Brain microvascular endothelial cell (primary cell): ENCODE measurements around the gene SRP14.
A peak's percentile ranks its signal among the peaks of the same experiment; 100 is the strongest.

Experiments
- DNase-seq: peaks from one replicate; pipeline ENCODE4 v3.0.0-alpha.2; 2020
- H3K27ac ChIP-seq: fragments of 250-450 bp; sonication (Bioruptor Pico); 2 replicates; pipeline ENCODE4 v1.5.1; 2020; ENCODE audit warnings: mild to moderate bottlenecking, moderate library complexity
- H3K27me3 ChIP-seq: fragments of 250-450 bp; sonication (Bioruptor Pico); replicated peaks from 2 replicates; pipeline ENCODE4 v1.5.1; 2020; ENCODE audit warnings: mild to moderate bottlenecking
- H3K36me3 ChIP-seq: fragments of 250-450 bp; sonication (Bioruptor Pico); replicated peaks from 2 replicates; pipeline ENCODE4 v1.5.1; 2020; ENCODE audit warnings: mild to moderate bottlenecking
- H3K4me3 ChIP-seq: 2 replicates; pipeline ENCODE4 v1.5.1; 2011; ENCODE audit warnings: low read depth, mild to moderate bottlenecking, control low read depth, low read length, moderate library complexity
- in situ Hi-C: cut with HindIII; loops from 2 replicates; pipeline ENCODE4 v1.10.0; 2017; ENCODE audit warnings: low sequenced_read_pairs, low pct_ligation_motif_present
- TF ChIP-seq, protein P1 (sequence below): IDR thresholded peaks from 2 replicates; pipeline ENCODE4 v1.5.1; 2011; ENCODE audit warnings: low read depth, mild to moderate bottlenecking, moderate library complexity, low read length, control low read depth, inconsistent platforms; ENCODE audit errors: missing control alignments

Gene SRP14

DNA sequence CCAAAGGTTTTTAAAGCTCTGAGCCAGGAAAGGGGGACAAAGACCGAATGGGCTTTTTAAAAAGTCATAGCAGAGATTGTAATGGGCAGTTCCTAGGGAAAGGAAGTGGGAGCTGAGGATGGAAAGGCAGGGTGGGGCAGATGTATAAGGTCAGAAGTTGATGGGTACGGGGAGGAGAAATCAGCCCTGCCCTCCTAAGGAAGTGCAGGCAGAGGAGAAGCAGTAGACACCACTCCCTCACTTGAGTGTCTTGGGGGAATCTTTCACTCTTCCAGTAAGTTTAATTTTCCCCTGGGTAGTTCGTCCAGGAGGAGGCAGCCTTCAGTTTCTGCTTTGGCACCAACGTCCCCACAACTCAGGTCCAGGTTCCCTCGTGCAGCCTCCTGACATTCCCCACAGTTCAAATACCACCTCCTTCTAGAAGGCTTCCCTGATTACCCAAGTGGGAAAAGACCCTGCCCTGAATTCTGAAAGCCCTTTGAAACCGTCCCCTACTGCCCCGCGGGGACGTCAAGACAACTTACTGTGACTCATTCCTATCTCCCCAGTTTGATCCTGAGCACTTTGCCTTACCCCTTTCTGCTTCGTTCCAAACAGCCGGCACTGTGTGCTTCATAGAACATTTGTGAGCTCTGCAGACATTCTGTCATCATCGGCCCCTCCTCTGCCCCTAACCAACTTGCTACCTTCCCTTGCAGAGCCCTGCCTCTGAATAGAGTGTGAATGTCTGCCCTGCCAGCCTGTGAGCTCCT, 14.3 kb upstream of the SRP14 start:
- Histone ChIP-seq H3K36me3 (no peaks in the 10 kb centered on the region), H3K4me3 (no peak overlapping the region), H3K27ac (no peak overlapping the region), H3K27me3 (no peaks in the 10 kb centered on the region)
- TF ChIP-seq, protein P1, sequence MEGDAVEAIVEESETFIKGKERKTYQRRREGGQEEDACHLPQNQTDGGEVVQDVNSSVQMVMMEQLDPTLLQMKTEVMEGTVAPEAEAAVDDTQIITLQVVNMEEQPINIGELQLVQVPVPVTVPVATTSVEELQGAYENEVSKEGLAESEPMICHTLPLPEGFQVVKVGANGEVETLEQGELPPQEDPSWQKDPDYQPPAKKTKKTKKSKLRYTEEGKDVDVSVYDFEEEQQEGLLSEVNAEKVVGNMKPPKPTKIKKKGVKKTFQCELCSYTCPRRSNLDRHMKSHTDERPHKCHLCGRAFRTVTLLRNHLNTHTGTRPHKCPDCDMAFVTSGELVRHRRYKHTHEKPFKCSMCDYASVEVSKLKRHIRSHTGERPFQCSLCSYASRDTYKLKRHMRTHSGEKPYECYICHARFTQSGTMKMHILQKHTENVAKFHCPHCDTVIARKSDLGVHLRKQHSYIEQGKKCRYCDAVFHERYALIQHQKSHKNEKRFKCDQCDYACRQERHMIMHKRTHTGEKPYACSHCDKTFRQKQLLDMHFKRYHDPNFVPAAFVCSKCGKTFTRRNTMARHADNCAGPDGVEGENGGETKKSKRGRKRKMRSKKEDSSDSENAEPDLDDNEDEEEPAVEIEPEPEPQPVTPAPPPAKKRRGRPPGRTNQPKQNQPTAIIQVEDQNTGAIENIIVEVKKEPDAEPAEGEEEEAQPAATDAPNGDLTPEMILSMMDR: peak; percentile 34
- DNase-seq: no peak
- in situ Hi-C loops: no loop called here

DNA sequence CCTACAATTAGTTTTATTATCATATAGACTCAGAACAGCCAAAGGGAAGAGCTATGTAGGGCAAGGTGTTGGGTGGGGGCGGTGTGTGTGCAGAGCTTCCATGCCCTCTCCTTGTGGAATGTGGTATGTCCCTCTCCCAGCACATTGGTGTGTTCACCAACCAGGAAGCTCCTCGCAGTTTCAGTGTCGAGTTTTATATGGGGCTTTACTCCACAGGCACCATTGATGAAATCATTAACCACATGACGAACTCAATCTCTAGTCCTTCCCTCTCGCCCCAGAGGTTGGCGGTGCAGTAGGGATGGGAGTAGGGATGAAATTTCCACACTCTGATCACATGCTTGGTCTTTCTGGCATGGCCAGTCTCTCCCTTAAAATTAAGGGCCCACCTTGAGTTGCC, 13.6 kb upstream of the SRP14 start:
- Histone ChIP-seq H3K36me3 (no peaks in the 10 kb centered on the region), H3K27ac (no peak overlapping the region), H3K27me3 (no peaks in the 10 kb centered on the region), H3K4me3 (no peak overlapping the region)
- TF ChIP-seq, protein P1: no peak
- in situ Hi-C loops: no loop called here
- DNase-seq: no peak

DNA sequence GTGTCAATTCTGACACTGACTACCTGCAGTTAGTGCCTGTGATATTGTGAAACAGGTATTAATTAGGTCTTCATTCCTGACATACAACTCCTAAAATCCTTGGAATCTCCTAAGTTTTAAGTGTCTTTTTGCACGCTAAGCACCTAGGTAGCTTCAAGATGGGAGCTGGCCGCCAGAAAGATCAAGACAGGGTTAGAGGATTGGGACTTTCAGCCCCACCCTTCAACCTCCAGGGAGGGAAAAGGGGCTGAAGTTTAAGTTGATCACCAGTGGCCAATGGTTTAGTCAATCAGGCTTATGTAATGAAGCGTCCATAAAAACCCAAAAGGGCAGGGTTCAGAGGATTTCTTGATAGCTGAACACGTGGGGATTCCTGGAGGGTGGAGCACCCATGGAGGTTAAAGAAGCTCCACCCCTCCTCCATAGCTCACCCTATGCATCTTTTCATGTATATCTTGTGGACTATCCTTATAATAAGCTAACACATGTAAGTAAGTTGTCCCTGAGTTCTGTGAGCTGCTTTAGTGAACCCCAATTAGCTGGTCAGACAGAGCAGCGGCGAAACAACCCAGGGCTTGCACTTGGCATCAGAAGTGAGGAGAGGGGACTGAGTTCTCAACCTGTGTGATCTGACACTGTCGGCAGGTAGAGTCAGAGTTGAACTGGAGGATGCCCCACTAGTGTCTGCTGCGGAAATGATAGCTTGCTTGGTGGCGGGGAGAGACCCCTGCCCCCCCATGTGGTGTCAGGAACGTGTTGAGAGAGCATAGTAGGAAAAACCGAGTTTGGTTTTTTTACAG, 12.8 kb upstream of the SRP14 start:
- no peak overlapping the region for H3K27ac ChIP-seq
- no peak for DNase-seq
- TF ChIP-seq, protein P1: no peak
- no peaks in the 10 kb centered on the region for H3K36me3 ChIP-seq
- no peaks in the 10 kb centered on the region for H3K27me3 ChIP-seq
- H3K4me3 ChIP-seq: no peak overlapping the region
- in situ Hi-C loops: no loop called here

DNA sequence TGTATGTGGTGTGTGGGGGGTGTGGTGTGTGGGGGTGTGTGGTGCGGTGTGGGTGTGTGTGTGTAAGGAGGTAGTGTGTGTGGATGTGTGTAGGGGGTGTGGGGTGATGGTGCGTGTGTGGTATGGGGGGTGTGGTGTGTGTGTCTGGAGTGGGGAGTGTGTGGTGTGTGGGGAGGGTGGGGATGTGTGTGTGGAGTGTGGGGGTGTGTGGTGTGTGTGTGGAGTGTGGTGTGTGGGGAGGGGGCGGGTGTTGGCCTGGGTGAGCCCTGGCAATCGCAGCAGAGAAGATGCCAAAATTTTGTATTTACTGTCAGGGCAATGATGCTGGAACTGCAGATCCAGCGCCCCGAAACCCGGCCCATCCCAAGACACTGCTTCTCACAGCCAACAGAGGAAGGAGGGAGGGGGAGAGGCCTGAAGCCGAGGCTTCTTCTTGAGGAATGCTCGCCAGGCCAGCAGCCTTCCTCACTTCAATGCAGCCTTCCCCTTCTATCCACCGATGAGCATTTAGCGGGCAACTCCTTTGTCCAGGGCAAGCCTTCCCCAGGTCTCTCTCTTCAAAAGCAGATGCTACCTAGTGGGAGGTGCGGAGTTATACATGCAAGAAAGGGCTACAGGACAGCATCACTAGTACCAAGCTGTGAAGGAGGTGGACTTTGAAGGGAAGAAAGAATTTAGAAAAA, 11.9 kb upstream of the SRP14 start:
- TF ChIP-seq, protein P1: no peak
- no peaks in the 10 kb centered on the region for H3K27me3 ChIP-seq
- no peaks in the 10 kb centered on the region for H3K36me3 ChIP-seq
- H3K27ac ChIP-seq: no peak overlapping the region
- in situ Hi-C loops: no loop called here
- H3K4me3 ChIP-seq: no peak overlapping the region
- DNase-seq: no peak

DNA sequence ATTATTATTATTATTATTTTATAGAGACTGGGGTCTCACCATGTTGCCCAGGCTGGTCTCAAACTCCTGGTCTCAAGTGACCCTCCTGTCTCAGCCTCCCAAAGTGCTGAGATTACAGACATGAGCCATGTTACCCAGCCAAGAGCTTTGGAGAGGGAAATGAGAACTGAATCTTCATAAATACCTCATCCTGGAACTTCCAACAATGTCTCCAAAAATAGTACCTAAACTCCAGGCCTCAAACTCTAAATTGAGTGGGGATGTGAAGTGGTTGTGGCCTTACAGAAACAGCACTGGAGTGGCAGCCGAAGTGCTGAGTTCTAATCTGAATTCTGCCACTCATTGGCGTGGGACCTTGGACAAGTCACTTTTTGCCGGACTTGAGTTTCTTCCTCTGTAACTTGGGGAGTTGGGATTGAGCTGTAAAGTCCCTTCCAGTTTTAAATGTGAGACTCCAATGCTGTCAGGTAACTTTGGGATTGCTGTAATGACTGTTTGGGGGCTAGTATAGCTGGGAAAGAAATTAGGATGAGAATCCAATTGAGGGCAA, 10.0 kb upstream of the SRP14 start:
- Histone ChIP-seq H3K27ac (no peak overlapping the region), H3K27me3 (no peaks in the 10 kb centered on the region), H3K36me3 (no peaks in the 10 kb centered on the region), H3K4me3 (no peak overlapping the region)
- TF ChIP-seq, protein P1: no peak
- in situ Hi-C loops: loop anchor here (5.0 to 10.0 kb wide), 3 partner anchors 33 to 166 kb away; partner anchors contain the start of gene BMF
- DNase-seq: no peak
